A549 (cell line): ENCODE results near the gene LYL1. TPM values are rescaled to one million over a fixed set of nuclear protein-coding genes. Genes with fewer than 3 reads are reported as not detected.

Experiments used
- ATAC-seq, 2 experiments: fragments of 200-7000 bp in 1 of 2; fragments of >200 bp in 1 of 2; cut with Nextera tagmentation in 1 of 2; cut with Tn5 transposase in 1 of 2; 3 replicates each; pipeline versions ENCODE4 v1.8.0 to v1.9.1; 2018 to 2020; ENCODE audit warnings: mild to moderate bottlenecking in 1 of 2, moderate library complexity in 1 of 2
- CTCF ChIA-PET: fragments of 300-600 bp; sonication (Branson Sonifier 250); formaldehyde crosslinking; extraction: SDS; loops from one replicate; lab custom pipeline; 2021; ENCODE audit warnings: antibody characterized with exemption, inconsistent platforms; lab: Yijun Ruan, JAX
- POLR2A ChIA-PET: fragments of 350-600 bp; formaldehyde crosslinking; extraction: SDS; loops from one replicate; lab custom pipeline; 2021; ENCODE audit warnings: antibody characterized with exemption, inconsistent platforms; lab: Yijun Ruan, JAX
- DNase-seq, 2 experiments: peaks; one replicate each; pipeline versions ENCODE4 v3.0.0 to v3.0.0-alpha.2; 2011 to 2016; ENCODE audit warnings: low read depth in 1 of 2, low spot score in 1 of 2
- FAIRE-seq: peaks from 2 replicates; lab custom pipeline; 2011; peaks lifted over from hg19 to GRCh38; lab: Jason Lieb, UNC
- H3K27ac ChIP-seq, 2 experiments: fragments of >200 bp; sonication (Bioruptor Twin); formaldehyde crosslinking; 3 replicates each; pipeline ENCODE4 v1.5.1; 2016 to 2017
- H3K4me1 ChIP-seq: fragments of >200 bp; sonication (Bioruptor Twin); formaldehyde crosslinking; 3 replicates; pipeline ENCODE4 v1.6.1; 2016
- H3K4me2 ChIP-seq: fragments of >200 bp; sonication (Bioruptor Twin); formaldehyde crosslinking; 3 replicates; pipeline ENCODE4 v1.6.1; 2016
- H3K4me3 ChIP-seq: fragments of >200 bp; sonication (Bioruptor Twin); formaldehyde crosslinking; 3 replicates; pipeline ENCODE4 v1.5.1; 2016
- H3K9me3 ChIP-seq: fragments of >200 bp; sonication (Bioruptor Twin); formaldehyde crosslinking; 3 replicates; pipeline ENCODE4 v1.6.1; 2016
- ATOH8 ChIP-seq: fragments of 250-450 bp; sonication (Bioruptor Pico); IDR thresholded peaks from 2 replicates; pipeline ENCODE4 v1.5.0; 2020; ENCODE audit warnings: low read depth, mild to moderate bottlenecking, moderate library complexity
- CEBPB ChIP-seq, 2 experiments: fragments of >200 bp in 1 of 2; sonication (Bioruptor Twin) in 1 of 2; formaldehyde crosslinking in 1 of 2; IDR thresholded peaks; 2 replicates each; pipeline ENCODE4 v1.6.1; 2012 to 2016
- CTCF ChIP-seq: fragments of >200 bp; sonication (Bioruptor Twin); formaldehyde crosslinking; IDR thresholded peaks from 3 replicates; pipeline ENCODE4 v1.5.1; 2016
- ESRRA ChIP-seq: fragments of 150-350 bp; IDR thresholded peaks from 2 replicates; pipeline ENCODE4 v1.6.1; 2014; ENCODE audit warnings: mild to moderate bottlenecking, low read length, borderline replicate concordance
- FOSB ChIP-seq: fragments of 250-450 bp; sonication (Bioruptor Pico); IDR thresholded peaks from 2 replicates; pipeline ENCODE4 v1.5.0; 2020; ENCODE audit warnings: mild to moderate bottlenecking, moderate library complexity
- HOXB13 ChIP-seq: fragments of 250-450 bp; sonication (Bioruptor Pico); IDR thresholded peaks from 2 replicates; pipeline ENCODE4 v1.5.0; 2020; ENCODE audit warnings: low read depth, mild to moderate bottlenecking, moderate library complexity
- JUN ChIP-seq, 2 experiments: fragments of >200 bp; sonication (Bioruptor Twin); formaldehyde crosslinking; IDR thresholded peaks; 2 replicates in 1 of 2; 3 replicates in 1 of 2; pipeline ENCODE4 v1.6.1; 2016 to 2017
- KDM1A ChIP-seq: fragments of 200-600 bp; sonication (generic); IDR thresholded peaks from 2 replicates; pipeline ENCODE4 v1.6.1; 2016; ENCODE audit warnings: low read depth, mild to moderate bottlenecking
- MAFK ChIP-seq: fragments of 450-650 bp; IDR thresholded peaks from 2 replicates; pipeline ENCODE4 v1.6.1; 2014; ENCODE audit not compliant: partially characterized antibody
- NFE2L2 ChIP-seq: fragments of 150-350 bp; conservative IDR thresholded peaks from 2 replicates; pipeline ENCODE4 v1.6.1; 2014; ENCODE audit warnings: low read length
- NPAS2 ChIP-seq: fragments of 250-450 bp; sonication (Bioruptor Pico); IDR thresholded peaks from 2 replicates; pipeline ENCODE4 v1.8.0; 2022; ENCODE audit warnings: mild to moderate bottlenecking, moderate library complexity, borderline replicate concordance
- PBX3 ChIP-seq: IDR thresholded peaks from 2 replicates; pipeline ENCODE4 v1.6.1; 2012
- RAD21 ChIP-seq, 2 experiments: fragments of >200 bp in 1 of 2; sonication (Bioruptor Twin) in 1 of 2; formaldehyde crosslinking in 1 of 2; IDR thresholded peaks in 1 of 2; conservative IDR thresholded peaks in 1 of 2; 2 replicates in 1 of 2; 3 replicates in 1 of 2; pipeline ENCODE4 v1.6.1; 2012 to 2018; ENCODE audit warnings: inconsistent platforms in 1 of 2
- RCOR1 ChIP-seq: fragments of 150-350 bp; IDR thresholded peaks from 2 replicates; pipeline ENCODE4 v1.6.1; 2014; ENCODE audit warnings: antibody characterized with exemption, low read length, low read depth
- RFX5 ChIP-seq: fragments of 450-650 bp; IDR thresholded peaks from 2 replicates; pipeline ENCODE4 v1.7.1; 2014; ENCODE audit warnings: antibody characterized with exemption, mild to moderate bottlenecking, moderate library complexity
- RNF2 ChIP-seq: fragments of 200-600 bp; sonication (generic); IDR thresholded peaks from 2 replicates; pipeline ENCODE4 v1.6.1; 2016; ENCODE audit warnings: low read depth, mild to moderate bottlenecking, antibody characterized with exemption, moderate library complexity, borderline replicate concordance
- SMC3 ChIP-seq: fragments of >200 bp; sonication (Bioruptor Twin); formaldehyde crosslinking; IDR thresholded peaks from 3 replicates; pipeline ENCODE4 v1.6.1; 2018; ENCODE audit warnings: inconsistent platforms
- SREBF2 ChIP-seq: fragments of 450-650 bp; IDR thresholded peaks from 2 replicates; pipeline ENCODE4 v1.6.1; 2014; ENCODE audit warnings: mild to moderate bottlenecking, moderate library complexity
- USF2 ChIP-seq: fragments of 450-650 bp; IDR thresholded peaks from 2 replicates; pipeline ENCODE4 v1.6.1; 2014; ENCODE audit warnings: antibody characterized with exemption
- ZC3H11A ChIP-seq: fragments of 450-650 bp; IDR thresholded peaks from 2 replicates; pipeline ENCODE4 v1.6.1; 2014; ENCODE audit warnings: antibody characterized with exemption, mild to moderate bottlenecking
- ZNF302 ChIP-seq: fragments of 250-450 bp; sonication (Bioruptor Pico); IDR thresholded peaks from 2 replicates; pipeline ENCODE4 v1.9.0; 2021; ENCODE audit warnings: inconsistent platforms, mild to moderate bottlenecking, moderate library complexity
- WGBS: methylation state at CpG from one replicate; pipeline ENCODE4 v1.1.6; 2017; ENCODE audit errors: missing lambda C conversion rate; 5-methylcytosine and 5-hydroxymethylcytosine counted together
- polyA plus RNA-seq, 4 experiments: library from polyadenylated mRNA; depleted of rRNA in 3 of 4; stranded (reverse); fragments of >200 nt; fragmentation: RNase III in 1 of 4; extraction: RNeasy Plus Mini Kit Qiagen cat#74134 plus additional on column Dnase treatment in 1 of 4; gene quantifications; 2 replicates in 3 of 4; 3 replicates in 1 of 4; pipeline ENCODE4 v1.2.3, GENCODE V29; 2011 to 2017

The LYL1 gene
- polyA plus RNA-seq, 2 of the 4 experiments (the other 2 are of a cell fraction) = 0.26 to 0.39 TPM

GRCh38 chr19:13060964-13061927, 41.4 kb downstream of the LYL1 start (continued):
- TF ChIP-seq KDM1A (no peak), RCOR1 (no peak), USF2 (peak; percentile 62), SMC3 (peak; percentile 79), ZNF302 (no peak), RAD21 (conservative IDR thresholded peaks at IDR 0.05 in 1 of 2, IDR thresholded peaks at IDR 0.05 in 1 of 2) (peak; percentile 77 to 82), HOXB13 (CRISPR knock-in tag) (no peak), PBX3 (no peak), ZC3H11A (no peak), FOSB (no peak), CTCF (peak; percentile 78), JUN (IDR thresholded peaks at IDR 0.05) (0 out of 5 replicates have a peak, but pooled peaks of 1 of the 2 experiments have one; percentile 16)

GRCh38 chr19:13060233-13060963, 42.3 kb downstream of the LYL1 start:
- WGBS = 47% methylated on average over 12 of the region's 19 CpGs
- peak overlapping the region; percentile 99 for H3K4me2 ChIP-seq
- no peak for TF ChIP-seq MAFK
- TF ChIP-seq KDM1A = no peak
- TF ChIP-seq RFX5 = no peak
- peaks cover 12% of the 10 kb centered on the region; the same call in 2 of the 3 replicates for H3K4me1 ChIP-seq
- no peaks in the 10 kb centered on the region for H3K9me3 ChIP-seq
- DNase-seq (no peak), ATAC-seq (peak in 1 of 2 experiments; percentile 24; a peak in 3 of 6 replicates), FAIRE-seq (no peak)
- POLR2A ChIA-PET = interaction anchor here (1.2 to 1.5 kb wide), 3 partner anchors 7 to 77 kb away, joined by 4 to 9 read pairs (median 5); no protein-coding TSS in a partner anchor
- peak overlapping the region; percentile 53; the same call in 2 of the 3 replicates for H3K4me3 ChIP-seq
- CTCF ChIA-PET = interaction anchor here (1.2 to 9.6 kb wide), 26 partner anchors 8 to 95 kb away, joined by 3 to 127 read pairs (median 10); partner anchors contain the start of gene TRMT1
- peak overlapping the region; percentile 85 to 89; a peak in 5 of 6 replicates for H3K27ac ChIP-seq

- FAIRE-seq (no peak), DNase-seq (no peak), ATAC-seq (no peak)
- H3K27ac ChIP-seq = no peak overlapping the region
- WGBS = 81% methylated on average over 10 of the region's 12 CpGs
- no peak overlapping the region for H3K4me3 ChIP-seq
- ChIA-PET CTCF (interaction anchor here (0.6 to 9.6 kb wide), 8 partner anchors 11 to 1765 kb away, joined by 3 to 127 read pairs (median 38); no protein-coding TSS in a partner anchor), POLR2A (no interaction called here)
- H3K4me1 ChIP-seq = peaks cover 25% of the 10 kb centered on the region
- H3K4me2 ChIP-seq = no peak overlapping the region
- H3K9me3 ChIP-seq = no peaks in the 10 kb centered on the region
- no peak for TF ChIP-seq CEBPB (IDR thresholded peaks at IDR 0.05)
- TF ChIP-seq ESRRA = no peak
- no peak for TF ChIP-seq SREBF2
- no peak for TF ChIP-seq MAFK
- no peak for TF ChIP-seq NPAS2 (CRISPR knock-in tag)
- no peak for TF ChIP-seq ATOH8 (CRISPR knock-in tag)
- TF ChIP-seq ZC3H11A = no peak
- TF ChIP-seq NFE2L2 = no peak
- TF ChIP-seq RNF2 = no peak
Observed at GRCh38 chr19:13058951-13059660, 43.6 kb downstream of the LYL1 start.
